SK-N-MC (cell line): ENCODE measurements around the gene RFX2.
"Not testable (repeated sequence)": the region's sequence is repeated elsewhere in the genome, so short reads cannot be mapped to it uniquely, and the experiment has no call there.

ENCODE experiments used
- EZH2 ChIP-seq: fragments of 200-600 bp; sonication (generic); IDR thresholded peaks from one replicate; pipeline ENCODE4 v1.6.1; 2017; ENCODE audit warnings: antibody characterized with exemption
- FOXP2 ChIP-seq: optimal IDR thresholded peaks from 2 replicates; pipeline ENCODE3; 2011; ENCODE audit warnings: mild to moderate bottlenecking, moderate library complexity; ENCODE audit not compliant: insufficient read depth; ENCODE audit errors: extremely low read length, control extremely low read depth
- POLR2AphosphoS5 ChIP-seq: IDR thresholded peaks from 2 replicates; pipeline ENCODE4 v1.6.1; 2012; ENCODE audit warnings: mild to moderate bottlenecking, low read depth, low read length, borderline replicate concordance

GRCh38 chr19:6073233-6073632 lies 37.1 kb downstream of the RFX2 start:
- TF ChIP-seq POLR2AphosphoS5, FOXP2, EZH2: not testable (repeated sequence)
